ENCODE measurements around the gene NRXN3.

DNA sequence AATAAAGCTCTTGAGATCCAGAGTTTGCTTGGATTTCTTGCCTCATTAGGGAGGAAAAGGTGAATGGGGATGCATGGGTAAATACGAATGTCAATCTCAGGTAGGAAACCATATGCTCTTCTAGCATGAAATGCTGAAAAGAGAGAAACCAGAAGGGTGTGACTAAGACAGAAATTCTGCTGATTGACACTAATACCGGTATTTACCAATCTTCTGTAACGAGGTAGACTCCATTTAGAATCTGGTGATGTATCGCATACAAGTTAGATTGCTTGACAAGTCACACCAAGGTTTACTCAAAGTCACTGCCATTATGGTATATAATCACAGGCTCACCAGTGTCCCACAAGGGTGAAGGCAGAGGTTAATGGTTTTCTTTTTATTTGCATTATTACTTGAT, 337.9 kb downstream of the NRXN3 start:
- TF ChIP-seq TARDBP (IDR thresholded peaks at IDR 0.05) (no peak), ELF4 (IDR thresholded peaks at IDR 0.05) (no peak), SP1 (IDR thresholded peaks at IDR 0.05) (no peak), PKNOX1 (IDR thresholded peaks at IDR 0.05) (no peak), ZNF384 (IDR thresholded peaks at IDR 0.05) (no peak), BHLHE40 (IDR thresholded peaks at IDR 0.05; ENCODE audit: borderline replicate concordance) (no peak), FOXK2 (IDR thresholded peaks at IDR 0.05) (no peak), FOXA1 (IDR thresholded peaks at IDR 0.05) (no peak), NFRKB (IDR thresholded peaks at IDR 0.05) (no peak), HDGF (IDR thresholded peaks at IDR 0.05; ENCODE audit: borderline replicate concordance) (no peak)

Measured in HEK293T (cell line).